ENCODE results near the gene DYNC1I1.

Gene DYNC1I1

DNA sequence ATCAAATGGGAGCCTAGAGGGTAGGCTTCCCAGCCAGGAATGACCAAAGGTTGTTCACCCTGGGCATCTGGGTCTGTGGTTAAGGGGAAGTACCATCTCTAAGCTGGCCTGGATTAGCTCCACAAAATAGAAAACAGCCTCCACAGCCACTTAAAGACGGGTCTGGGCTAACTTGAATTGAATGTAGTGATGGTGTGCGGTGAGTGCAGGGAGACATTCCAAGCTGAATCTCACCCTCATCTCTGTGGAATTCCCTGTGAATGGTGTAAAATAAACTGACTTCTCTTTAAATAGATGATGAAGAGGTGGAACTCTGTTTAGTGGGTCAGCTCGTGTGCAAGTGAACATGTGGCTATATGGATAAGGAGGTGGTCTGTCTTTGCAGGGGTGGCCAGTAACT, 251.0 kb downstream of the DYNC1I1 start:
- no peak for TF ChIP-seq CTCF (conservative IDR thresholded peaks at IDR 0.05; ENCODE audit: low read depth, low read length)

DNA sequence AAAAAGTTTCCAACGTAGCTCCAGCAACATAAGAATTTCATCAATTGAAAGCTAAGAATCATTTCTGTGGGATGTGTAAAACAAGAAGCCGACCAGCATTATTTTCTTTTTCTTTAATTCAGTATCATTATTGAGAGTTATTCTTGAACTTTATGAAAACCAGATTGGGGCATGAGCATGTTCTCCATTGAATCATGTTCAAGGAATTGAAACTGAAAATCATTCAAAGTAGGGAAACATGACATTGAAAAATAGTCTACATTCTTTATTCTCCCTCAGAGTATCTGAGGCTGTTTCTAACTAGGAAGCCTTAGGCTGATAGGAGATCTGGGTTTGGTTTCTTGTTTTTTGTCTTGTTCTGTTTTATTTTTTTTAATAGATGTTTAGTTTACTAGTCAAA, 253.7 kb downstream of the DYNC1I1 start:
- Histone ChIP-seq H3K27ac (no peak overlapping the region), H3K4me3 (IDR thresholded peaks at IDR 0.05; ENCODE audit: insufficient read depth, low read depth, low read length) (no peak overlapping the region), H4K20me1 (ENCODE audit: insufficient read depth) (no peaks in the 10 kb centered on the region), H3K4me1 (ENCODE audit: low read depth, poor library complexity, severe bottlenecking) (peaks cover 3% of the 10 kb centered on the region), H3K4me2 (no peak overlapping the region), H3K27me3 (ENCODE audit: insufficient read depth, low read depth) (no peaks in the 10 kb centered on the region), H3K9ac (no peak overlapping the region), H2AFZ (ENCODE audit: low read depth) (no peak overlapping the region), H3K79me2 (ENCODE audit: insufficient read depth, low read depth) (no peaks in the 10 kb centered on the region), H3K36me3 (ENCODE audit: insufficient read depth) (no peaks in the 10 kb centered on the region)
- TF ChIP-seq CTCF (conservative IDR thresholded peaks at IDR 0.05; ENCODE audit: low read depth, low read length): no peak

More for the DNA sequence above, 251.0 kb downstream of the DYNC1I1 start:
- no peak overlapping the region for H3K4me3 ChIP-seq (IDR thresholded peaks at IDR 0.05; ENCODE audit: insufficient read depth, low read depth, low read length)
- H3K4me1 ChIP-seq (ENCODE audit: low read depth, poor library complexity, severe bottlenecking): peaks cover 3% of the 10 kb centered on the region
- no peaks in the 10 kb centered on the region for H3K36me3 ChIP-seq (ENCODE audit: insufficient read depth)
- H3K27me3 ChIP-seq (ENCODE audit: insufficient read depth, low read depth): no peaks in the 10 kb centered on the region
- no peak overlapping the region for H3K4me2 ChIP-seq
- no peaks in the 10 kb centered on the region for H3K79me2 ChIP-seq (ENCODE audit: insufficient read depth, low read depth)
- no peak overlapping the region for H2AFZ ChIP-seq (ENCODE audit: low read depth)
- H3K9ac ChIP-seq: no peak overlapping the region
- H3K27ac ChIP-seq: no peak overlapping the region
- H4K20me1 ChIP-seq (ENCODE audit: insufficient read depth): no peaks in the 10 kb centered on the region

GRCh38 chr7:96026611-96027010, 254.3 kb downstream of the DYNC1I1 start:
- Histone ChIP-seq H2AFZ (ENCODE audit: low read depth) (no peak overlapping the region), H3K9ac (no peak overlapping the region), H3K4me3 (IDR thresholded peaks at IDR 0.05; ENCODE audit: insufficient read depth, low read depth, low read length) (no peak overlapping the region), H4K20me1 (ENCODE audit: insufficient read depth) (no peaks in the 10 kb centered on the region), H3K4me1 (ENCODE audit: low read depth, poor library complexity, severe bottlenecking) (peaks cover 3% of the 10 kb centered on the region), H3K4me2 (no peak overlapping the region), H3K27me3 (ENCODE audit: insufficient read depth, low read depth) (no peaks in the 10 kb centered on the region), H3K27ac (no peak overlapping the region), H3K79me2 (ENCODE audit: insufficient read depth, low read depth) (no peaks in the 10 kb centered on the region), H3K36me3 (ENCODE audit: insufficient read depth) (no peaks in the 10 kb centered on the region)
- no peak for TF ChIP-seq CTCF (conservative IDR thresholded peaks at IDR 0.05; ENCODE audit: low read depth, low read length)

- Histone ChIP-seq H3K4me3 (IDR thresholded peaks at IDR 0.05; ENCODE audit: insufficient read depth, low read depth, low read length) (no peak overlapping the region), H3K4me2 (no peak overlapping the region), H2AFZ (ENCODE audit: low read depth) (no peak overlapping the region), H3K27me3 (ENCODE audit: insufficient read depth, low read depth) (no peaks in the 10 kb centered on the region), H3K9ac (no peak overlapping the region), H3K4me1 (ENCODE audit: low read depth, poor library complexity, severe bottlenecking) (peaks cover 3% of the 10 kb centered on the region), H4K20me1 (ENCODE audit: insufficient read depth) (no peaks in the 10 kb centered on the region), H3K36me3 (ENCODE audit: insufficient read depth) (no peaks in the 10 kb centered on the region), H3K79me2 (ENCODE audit: insufficient read depth, low read depth) (no peaks in the 10 kb centered on the region), H3K27ac (no peak overlapping the region)
- TF ChIP-seq CTCF (conservative IDR thresholded peaks at IDR 0.05; ENCODE audit: low read depth, low read length): no peak
Observed at GRCh38 chr7:96028729-96029128, 256.4 kb downstream of the DYNC1I1 start.

Measured in KMS-11 (cell line).